CD4-positive, alpha-beta T cell (primary cell): ENCODE measurements around the gene SESN3. TPM values are rescaled to one million over a fixed set of nuclear protein-coding genes. Genes with fewer than 3 reads are reported as not detected.
"Not testable (repeated sequence)": the region's sequence is repeated elsewhere in the genome, so short reads cannot be mapped to it uniquely, and the experiment has no call there.

Experiments used
- ATAC-seq: fragments of 200-7000 bp; cut with Tn5 transposase; one replicate; pipeline ENCODE4 v1.10.0; 2022; ENCODE audit warnings: mild to moderate bottlenecking; ENCODE audit not compliant: poor library complexity
- CTCF ChIA-PET: fragments of 350-600 bp; sonication (Branson Sonifier 250); formaldehyde crosslinking; loops from one replicate; lab custom pipeline; 2021; ENCODE audit warnings: antibody characterized with exemption, inconsistent platforms; lab: Charles Lee
- POLR2A ChIA-PET: fragments of 350-600 bp; sonication (Branson Sonifier 250); formaldehyde crosslinking; loops from one replicate; lab custom pipeline; 2021; ENCODE audit warnings: antibody characterized with exemption, inconsistent platforms; lab: Charles Lee
- DNase-seq, 14 experiments: peaks; one replicate each; pipeline ENCODE4 v3.0.0-alpha.2; 2013 to 2020; ENCODE audit warnings: mixed read lengths in 2 of 14
- H3K27ac ChIP-seq, 2 donors: one replicate each; pipeline versions ENCODE4 v1.5.1 to v1.7.0; 2013; ENCODE audit warnings: low read length in 2 of 2, low read depth in 1 of 2, mild to moderate bottlenecking in 1 of 2
- H3K27me3 ChIP-seq, 2 experiments: 1 replicate in 1 of 2; 2 replicates in 1 of 2; pipeline versions ENCODE4 v1.6.1 to v1.7.0; 2013; ENCODE audit warnings: low read length in 2 of 2, control low read depth in 1 of 2, mild to moderate bottlenecking in 1 of 2, moderate library complexity in 1 of 2; ENCODE audit not compliant: insufficient read depth in 2 of 2, control insufficient read depth in 1 of 2
- H3K36me3 ChIP-seq: one replicate; pipeline ENCODE4 v1.6.1; 2013; ENCODE audit warnings: low read length, control low read depth; ENCODE audit not compliant: insufficient read depth
- H3K4me1 ChIP-seq: one replicate; pipeline ENCODE4 v1.6.1; 2013; ENCODE audit warnings: low read length, control low read depth; ENCODE audit not compliant: insufficient read depth
- H3K4me3 ChIP-seq: one replicate; pipeline ENCODE4 v1.5.1; 2013; ENCODE audit warnings: mild to moderate bottlenecking, low read length, moderate library complexity
- H3K9me3 ChIP-seq, 2 experiments: 1 replicate in 1 of 2; 2 replicates in 1 of 2; pipeline versions ENCODE4 v1.6.1 to v1.7.0; 2013; ENCODE audit warnings: low read length in 2 of 2, mild to moderate bottlenecking in 2 of 2, control low read depth in 1 of 2, moderate library complexity in 1 of 2; ENCODE audit not compliant: control insufficient read depth in 1 of 2, insufficient read depth in 1 of 2
- H3K27ac Mint-ChIP-seq: one replicate; pipeline ENCODE4 v1.8.0; 2020; ENCODE audit warnings: mixed read lengths
- H3K27me3 Mint-ChIP-seq: one replicate; pipeline ENCODE4 v1.8.0; 2021; ENCODE audit warnings: mixed read lengths
- H3K36me3 Mint-ChIP-seq: one replicate; pipeline ENCODE4 v1.8.0; 2021; ENCODE audit warnings: low read depth, mixed read lengths
- H3K4me1 Mint-ChIP-seq: one replicate; pipeline ENCODE4 v1.8.0; 2021; ENCODE audit warnings: low read depth, mixed read lengths
- H3K4me3 Mint-ChIP-seq: one replicate; pipeline ENCODE4 v1.8.0; 2020; ENCODE audit warnings: mild to moderate bottlenecking, mixed read lengths
- H3K9me3 Mint-ChIP-seq: one replicate; pipeline ENCODE4 v1.8.0; 2020; ENCODE audit warnings: mixed read lengths
- intact Hi-C, 2 experiments: fragments of 100-400 bp; cut with DNase I in 1 of 2; cut with micrococcal nuclease in 1 of 2; formaldehyde crosslinking; loops; one replicate each; pipeline versions ENCODE4 v1.15.1 to v1.9.0; 2023 to 2025; cut with DNase I, micrococcal nuclease
- total RNA-seq, 174 experiments: library from RNA in 2 of 174; stranded (reverse) in 2 of 174; gene quantifications; one replicate each; pipeline ENCODE4 v1.2.3 and lab custom pipeline; 2021 to 2026
- TF ChIP-seq, protein P1 (sequence below): fragments of 200-600 bp; IDR thresholded peaks from one replicate; pipeline ENCODE4 v1.8.0; 2022; ENCODE audit warnings: antibody characterized with exemption, mild to moderate bottlenecking

SESN3 gene
- total RNA-seq, 2 experiments from 2014 or later: 63.9 to 69.1 TPM

DNA sequence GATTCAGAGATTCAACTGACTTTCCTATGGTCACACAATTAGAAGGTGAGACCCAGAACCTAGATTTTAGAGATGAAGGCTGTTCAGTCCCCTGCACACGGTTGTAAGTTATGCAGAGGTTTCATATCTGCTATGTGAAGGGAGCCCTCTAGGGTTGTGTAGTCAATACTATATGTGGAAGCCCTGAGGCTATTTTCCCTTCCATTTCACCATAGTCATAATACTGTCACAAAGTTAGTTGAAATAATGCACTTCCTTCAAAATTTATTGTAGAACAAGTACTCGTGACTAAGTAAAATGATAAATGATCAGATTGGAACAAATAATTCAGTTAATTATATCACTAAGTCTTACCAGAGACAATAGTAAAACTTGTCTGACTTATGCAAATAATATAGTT is 92.6 kb downstream of the SESN3 start:
- DNase-seq (no peak), ATAC-seq (peak; percentile 54)
- Mint-ChIP-seq H3K36me3 (no peaks in the 10 kb centered on the region), H3K9me3 (peaks cover 3% of the 10 kb centered on the region), H3K4me3 (no peak overlapping the region), H3K27ac (no peak overlapping the region), H3K4me1 (no peaks in the 10 kb centered on the region), H3K27me3 (peaks cover 8% of the 10 kb centered on the region)
- H3K27me3 ChIP-seq: no peaks in the 10 kb centered on the region
- ChIA-PET CTCF (interaction anchor here (1.2 kb wide), 1 partner anchor 13 kb away, joined by 4 read pairs; no protein-coding TSS in a partner anchor), POLR2A (interaction anchor here (2.2 kb wide), 1 partner anchor 71 kb away, joined by 6 read pairs; the partner anchor contains the start of gene SRSF8)
- TF ChIP-seq, protein P1, sequence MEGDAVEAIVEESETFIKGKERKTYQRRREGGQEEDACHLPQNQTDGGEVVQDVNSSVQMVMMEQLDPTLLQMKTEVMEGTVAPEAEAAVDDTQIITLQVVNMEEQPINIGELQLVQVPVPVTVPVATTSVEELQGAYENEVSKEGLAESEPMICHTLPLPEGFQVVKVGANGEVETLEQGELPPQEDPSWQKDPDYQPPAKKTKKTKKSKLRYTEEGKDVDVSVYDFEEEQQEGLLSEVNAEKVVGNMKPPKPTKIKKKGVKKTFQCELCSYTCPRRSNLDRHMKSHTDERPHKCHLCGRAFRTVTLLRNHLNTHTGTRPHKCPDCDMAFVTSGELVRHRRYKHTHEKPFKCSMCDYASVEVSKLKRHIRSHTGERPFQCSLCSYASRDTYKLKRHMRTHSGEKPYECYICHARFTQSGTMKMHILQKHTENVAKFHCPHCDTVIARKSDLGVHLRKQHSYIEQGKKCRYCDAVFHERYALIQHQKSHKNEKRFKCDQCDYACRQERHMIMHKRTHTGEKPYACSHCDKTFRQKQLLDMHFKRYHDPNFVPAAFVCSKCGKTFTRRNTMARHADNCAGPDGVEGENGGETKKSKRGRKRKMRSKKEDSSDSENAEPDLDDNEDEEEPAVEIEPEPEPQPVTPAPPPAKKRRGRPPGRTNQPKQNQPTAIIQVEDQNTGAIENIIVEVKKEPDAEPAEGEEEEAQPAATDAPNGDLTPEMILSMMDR: no peak
- H3K27ac ChIP-seq: no peak overlapping the region
- no peaks in the 10 kb centered on the region for H3K4me1 ChIP-seq
- no peak overlapping the region for H3K4me3 ChIP-seq
- intact Hi-C loops: no loop called here
- no peaks in the 10 kb centered on the region for H3K36me3 ChIP-seq
- no peaks in the 10 kb centered on the region for H3K9me3 ChIP-seq

DNA sequence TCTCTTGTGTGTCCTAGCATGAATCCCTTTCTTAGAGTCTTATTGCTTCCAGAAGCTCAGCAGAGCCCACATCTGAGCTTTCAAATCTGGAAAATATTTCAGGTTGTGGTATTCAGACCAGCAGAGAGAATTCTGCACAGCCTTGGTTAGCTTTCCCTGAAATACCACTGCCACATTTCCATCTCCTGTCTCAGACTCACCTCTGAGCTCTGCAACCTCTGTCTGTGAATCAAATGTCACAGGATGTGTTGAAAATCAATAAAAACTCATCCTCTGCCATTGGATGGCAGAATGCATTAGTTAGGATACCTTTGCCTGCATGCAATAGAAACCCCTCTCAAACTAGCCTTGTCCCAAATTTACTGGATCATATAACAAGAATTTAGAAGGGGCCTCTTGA is 93.7 kb downstream of the SESN3 start:
- POLR2A ChIA-PET: interaction anchor here (0.7 to 2.2 kb wide), 3 partner anchors 13 to 70 kb away, joined by 3 to 6 read pairs (median 4); partner anchors contain the start of gene SRSF8

DNA sequence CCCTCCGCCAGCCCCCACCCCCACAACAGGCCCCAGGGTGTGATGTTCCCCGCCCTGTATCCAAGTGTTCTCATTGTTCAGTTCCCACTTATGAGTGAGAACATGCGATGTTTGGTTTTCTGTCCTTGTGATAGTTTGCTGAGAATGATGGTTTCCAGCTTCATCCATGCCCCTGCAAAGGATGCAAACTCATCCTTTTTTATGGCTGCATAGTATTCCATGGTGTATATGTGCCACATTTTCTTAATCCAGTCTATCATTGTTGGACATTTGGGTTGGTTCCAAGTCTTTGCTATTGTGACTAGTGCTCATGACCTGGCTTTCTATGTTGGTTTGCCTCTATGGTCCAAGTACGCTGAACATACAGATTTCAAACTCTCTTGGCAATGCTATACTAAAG is 94.3 kb downstream of the SESN3 start:
- H3K9me3 Mint-ChIP-seq, H3K4me3 Mint-ChIP-seq, H3K27ac Mint-ChIP-seq, DNase-seq, H3K27me3 ChIP-seq, H3K4me1 Mint-ChIP-seq, H3K4me3 ChIP-seq, H3K27ac ChIP-seq, ATAC-seq, intact Hi-C loops, H3K36me3 ChIP-seq, H3K4me1 ChIP-seq, H3K36me3 Mint-ChIP-seq, H3K9me3 ChIP-seq, H3K27me3 Mint-ChIP-seq: not testable (repeated sequence)
- CTCF ChIA-PET: interaction anchor here (1.2 to 1.4 kb wide), 2 partner anchors 44 to 569 kb away, joined by 3 to 4 read pairs; no protein-coding TSS in a partner anchor
- POLR2A ChIA-PET: interaction anchor here (2.2 kb wide), 1 partner anchor 70 kb away, joined by 6 read pairs; the partner anchor contains the start of gene SRSF8

More for the DNA sequence above, 93.7 kb downstream of the SESN3 start:
- Histone ChIP-seq H3K4me3 (no peak overlapping the region), H3K9me3 (no peaks in the 10 kb centered on the region), H3K27me3 (no peaks in the 10 kb centered on the region), H3K36me3 (no peaks in the 10 kb centered on the region), H3K4me1 (no peaks in the 10 kb centered on the region), H3K27ac (no peak overlapping the region)
- H3K36me3 Mint-ChIP-seq: no peaks in the 10 kb centered on the region
- peaks cover 3% of the 10 kb centered on the region for H3K9me3 Mint-ChIP-seq
- intact Hi-C loops: no loop called here
- H3K4me3 Mint-ChIP-seq: no peak overlapping the region
- H3K4me1 Mint-ChIP-seq: no peaks in the 10 kb centered on the region
- CTCF ChIA-PET: interaction anchor here (1.2 to 1.4 kb wide), 2 partner anchors 44 to 568 kb away, joined by 3 to 4 read pairs; no protein-coding TSS in a partner anchor
- ATAC-seq: no peak
- DNase-seq: no peak
- H3K27ac Mint-ChIP-seq: no peak overlapping the region
- TF ChIP-seq, protein P1: no peak
- H3K27me3 Mint-ChIP-seq: no peaks in the 10 kb centered on the region

DNA sequence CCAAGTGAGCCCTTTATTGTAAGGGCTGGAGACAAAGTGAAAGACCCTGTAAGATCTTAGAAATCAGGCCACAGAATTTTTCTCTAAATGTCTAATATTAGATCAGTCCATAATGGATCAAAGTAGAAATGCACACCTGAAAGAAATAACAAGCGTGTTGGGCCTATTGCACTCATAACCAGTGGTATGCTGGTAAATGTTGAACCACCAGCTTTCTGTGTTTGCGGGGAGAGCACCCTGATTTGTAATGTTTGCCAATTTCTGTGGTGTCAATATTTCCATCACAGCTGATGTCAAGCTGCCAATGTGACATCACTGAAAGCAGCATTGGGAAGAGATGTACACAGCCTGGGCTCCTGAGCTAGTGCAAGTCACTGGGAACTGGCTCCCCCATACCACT is 95.1 kb downstream of the SESN3 start:
- Mint-ChIP-seq H3K36me3 (no peaks in the 10 kb centered on the region), H3K27ac (no peak overlapping the region), H3K4me1 (no peaks in the 10 kb centered on the region), H3K4me3 (no peak overlapping the region), H3K9me3 (peaks cover 3% of the 10 kb centered on the region), H3K27me3 (no peaks in the 10 kb centered on the region)
- CTCF ChIA-PET: interaction anchor here (0.6 kb wide), 1 partner anchor 218 kb away, joined by 4 read pairs; no protein-coding TSS in a partner anchor
- Histone ChIP-seq H3K9me3 (no peaks in the 10 kb centered on the region), H3K4me1 (no peaks in the 10 kb centered on the region), H3K27ac (no peak overlapping the region), H3K27me3 (no peaks in the 10 kb centered on the region), H3K4me3 (no peak overlapping the region), H3K36me3 (no peaks in the 10 kb centered on the region)
- POLR2A ChIA-PET: no interaction called here
- ATAC-seq (no peak), DNase-seq (no peak)
- TF ChIP-seq, protein P1: no peak
- intact Hi-C loops: no loop called here
